Stimulated activated CD4-positive, alpha-beta T cell treated with anti-CD3 and anti-CD28 coated beads, Interleukin-1b, Interleukin-23, amount 100 ng/mL, for 4 hours (primary cell): ENCODE data around the gene AK4.

Experiments
- DNase-seq, 2 donors: peaks; one replicate each; pipeline ENCODE4 v3.0.0-alpha.2; 2020; ENCODE audit warnings: low read depth in 2 of 2

AK4 gene

DNA sequence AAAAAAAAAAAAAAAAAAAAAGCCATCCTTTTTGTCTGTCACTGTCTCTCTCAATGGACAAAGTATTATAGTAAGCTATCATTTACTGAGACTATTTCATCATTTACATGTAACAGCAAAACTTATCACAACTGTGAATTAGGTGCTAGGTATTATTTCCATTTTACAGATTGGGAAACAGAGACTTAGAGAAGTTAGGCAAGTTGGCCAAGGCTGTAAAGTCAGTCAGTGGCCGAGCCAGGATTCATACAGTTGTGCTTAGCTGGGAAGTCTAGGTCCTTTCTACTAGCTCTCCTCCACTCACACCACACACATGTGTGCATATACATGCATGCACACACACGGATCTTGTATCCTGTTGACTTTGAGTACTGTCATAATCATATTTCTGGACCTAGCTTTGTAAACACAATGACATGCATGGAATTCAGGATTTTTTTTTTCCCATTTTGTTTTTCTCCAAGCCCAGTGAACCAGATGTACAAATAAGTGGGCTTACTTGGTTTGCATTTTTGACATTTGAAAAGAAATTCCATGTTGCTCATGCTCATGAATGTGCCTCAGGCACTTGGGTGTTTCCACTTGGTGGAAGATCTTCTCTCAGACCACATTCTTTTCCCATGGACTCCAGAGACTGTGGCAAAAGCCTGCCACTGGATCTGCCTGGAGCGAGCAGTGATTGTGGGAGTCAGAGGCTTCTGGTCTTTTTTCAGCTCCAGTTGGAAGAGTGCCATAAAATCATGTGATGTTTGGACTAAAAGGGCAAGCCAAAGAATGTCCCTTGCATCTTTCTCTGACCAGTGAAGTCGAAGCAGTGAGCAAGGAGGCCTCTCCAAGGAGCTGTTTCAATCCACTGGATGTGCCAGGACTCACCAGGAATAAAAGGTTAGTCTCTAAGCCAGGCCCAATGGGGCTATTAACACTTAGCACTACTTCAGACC is 99.7 kb downstream of the AK4 start:
- no peak for DNase-seq

DNA sequence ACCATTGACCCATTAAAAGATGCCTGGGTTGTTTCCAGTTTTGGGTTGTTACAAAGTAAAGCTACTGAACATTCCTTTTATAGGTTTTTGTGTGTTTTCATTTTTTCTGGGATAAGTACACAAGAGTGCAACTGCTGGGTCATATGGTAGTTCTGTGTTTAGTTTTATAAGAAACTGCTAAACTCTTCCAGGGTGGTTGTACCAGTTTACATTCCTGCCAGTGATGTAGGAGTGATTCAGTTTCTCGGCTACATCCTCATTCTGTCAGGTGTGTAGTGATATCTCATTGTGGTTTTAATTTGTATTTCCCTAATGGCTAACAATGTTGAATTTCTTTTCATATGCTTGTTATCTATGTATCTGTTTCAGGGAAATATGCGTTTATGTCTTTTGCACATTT is 102.8 kb downstream of the AK4 start:
- DNase-seq: no peak

GRCh38 chr1:65253800-65254319 is 105.9 kb downstream of the AK4 start:
- DNase-seq: no peak

GRCh38 chr1:65254320-65255034 is 106.5 kb downstream of the AK4 start:
- DNase-seq: peak; percentile 75 to 83

DNA sequence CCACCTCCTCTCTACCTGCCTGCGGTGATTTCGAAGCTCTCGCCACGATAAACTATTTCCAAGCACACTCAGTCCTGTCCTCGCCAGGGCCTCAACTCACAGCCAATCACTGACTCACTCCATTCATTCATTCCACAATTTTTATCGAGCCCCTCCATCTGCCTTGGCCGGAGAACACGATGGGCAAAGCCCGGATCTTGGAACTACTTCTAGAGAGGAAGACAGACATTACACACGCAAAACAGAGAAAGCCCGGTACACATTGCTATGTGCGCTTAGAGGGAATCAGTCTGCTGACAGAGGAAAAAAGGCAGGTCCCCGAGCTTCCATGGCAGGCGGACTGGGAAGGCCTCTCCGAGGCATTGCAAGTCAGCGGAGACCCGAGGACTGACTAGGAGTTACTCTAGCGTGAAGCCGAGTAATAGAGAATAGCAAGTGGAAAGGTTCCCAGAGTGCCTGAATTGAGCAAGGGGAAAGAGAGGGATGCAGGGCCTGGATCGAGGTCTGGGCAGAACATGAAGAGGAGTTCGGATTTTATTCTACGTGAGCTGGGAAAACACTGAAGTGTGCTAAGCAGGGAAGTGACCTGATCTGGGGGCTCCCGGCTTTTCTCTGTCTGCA is 107.1 kb downstream of the AK4 start:
- peak in 1 of 2 donors; percentile 7 for DNase-seq

DNA sequence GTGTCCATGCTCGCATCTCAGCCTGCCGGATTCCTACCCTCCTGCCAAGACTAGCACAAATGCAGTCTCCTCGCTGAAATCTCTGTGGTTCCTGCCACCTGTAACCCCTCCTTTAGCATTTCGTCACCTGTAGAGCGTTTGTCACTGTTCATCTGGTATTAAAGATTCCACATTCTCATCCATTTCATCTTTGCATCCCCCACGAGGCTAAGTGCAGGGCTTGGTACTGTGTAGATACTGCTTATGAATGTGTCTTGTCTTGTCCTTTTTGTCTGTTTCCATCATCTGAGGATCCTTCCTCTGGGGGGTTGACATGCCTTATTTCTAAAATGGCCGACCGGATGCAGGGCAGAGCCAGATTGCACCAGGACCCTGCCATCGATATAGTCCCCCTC is 107.7 kb downstream of the AK4 start:
- no peak for DNase-seq

- no peak for DNase-seq
These were observed 109.1 kb downstream of the AK4 start for GRCh38 chr1:65256860-65257708.

DNA sequence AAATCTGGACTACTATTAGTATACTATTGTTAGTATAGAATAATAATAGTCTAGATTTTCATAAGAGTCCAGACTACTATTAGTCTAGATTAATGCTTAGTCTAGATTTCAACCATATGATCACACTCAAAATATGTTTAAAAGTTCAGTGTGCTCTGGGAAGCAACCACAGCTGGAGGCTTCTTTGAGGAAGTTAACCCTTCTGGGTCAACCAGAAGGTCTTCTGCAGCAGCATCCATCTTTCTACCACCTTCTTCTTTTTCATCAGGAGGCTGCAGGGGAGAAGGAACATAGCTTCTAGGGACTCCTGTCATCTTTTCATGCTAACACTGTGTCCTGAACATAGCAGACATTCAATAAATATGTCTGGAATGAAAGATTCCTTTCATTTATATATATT is 110.1 kb downstream of the AK4 start:
- no peak for DNase-seq

GRCh38 chr1:65259816-65260215 is 111.8 kb downstream of the AK4 start:
- DNase-seq: no peak

DNA sequence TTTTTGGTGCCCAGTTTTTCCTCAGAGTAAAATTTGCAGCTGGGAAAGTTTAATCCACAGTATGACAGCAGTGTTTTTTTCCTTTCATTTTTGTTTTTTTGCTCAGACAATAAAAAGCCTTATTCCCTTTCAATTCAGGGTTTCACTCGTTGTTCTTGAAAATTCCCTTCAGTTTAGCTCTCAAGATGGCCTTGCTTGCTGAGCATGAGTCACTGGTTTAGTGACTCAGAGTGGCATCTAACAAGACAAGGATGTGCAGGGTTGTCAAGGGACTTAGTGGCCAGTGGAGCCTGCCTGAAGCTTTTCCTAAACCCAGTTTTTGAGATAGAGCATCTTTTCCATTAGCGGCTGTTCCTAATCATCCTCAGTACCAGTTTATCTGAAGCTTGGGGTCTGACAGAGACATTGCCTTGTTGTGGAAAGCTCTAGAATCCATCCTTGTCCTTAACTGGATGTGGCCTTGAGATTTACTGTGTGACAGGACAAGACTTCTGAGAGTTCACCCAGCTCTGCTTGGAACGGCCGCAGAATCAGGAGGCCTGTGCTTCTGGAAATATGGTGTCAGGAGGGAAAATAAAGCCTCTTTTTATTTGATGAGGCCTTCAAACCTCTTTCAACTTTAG is 113.0 kb downstream of the AK4 start:
- no peak for DNase-seq

- DNase-seq: no peak
These were observed 115.3 kb downstream of the AK4 start for GRCh38 chr1:65263286-65263685.

DNA sequence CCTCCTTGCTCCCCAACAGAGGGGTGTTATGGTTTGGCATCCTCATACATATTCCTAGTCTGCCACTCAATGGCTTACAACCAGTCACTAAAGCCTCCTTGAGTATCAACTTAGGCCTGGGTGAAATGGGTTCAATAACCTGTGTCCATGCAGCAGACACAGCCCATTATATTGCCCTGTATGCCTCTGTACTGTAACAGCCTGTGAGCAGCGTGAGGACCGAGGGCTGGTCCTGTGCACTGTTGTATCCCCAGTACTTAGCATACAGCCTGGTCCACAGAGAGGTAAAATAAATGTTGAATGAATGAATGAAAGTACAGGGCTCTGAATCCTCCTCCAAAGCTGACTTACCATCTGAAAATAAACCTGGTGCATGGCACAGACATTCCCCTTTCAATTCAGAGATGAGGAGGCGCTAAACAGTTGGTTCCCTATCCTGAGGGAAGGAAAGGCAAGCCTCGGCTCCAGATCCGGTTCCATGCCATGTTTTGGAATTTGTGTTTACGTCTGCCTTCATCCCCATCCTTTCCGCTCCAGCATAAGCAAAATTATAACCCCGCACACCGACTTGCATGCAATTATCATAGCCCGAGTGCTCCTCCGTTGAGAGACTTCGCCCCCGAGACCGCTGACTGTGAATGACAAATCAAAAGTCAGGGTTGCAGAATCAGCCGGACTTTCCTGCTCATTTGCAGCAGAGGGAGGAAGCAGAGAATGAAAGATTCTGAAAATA is 116.4 kb downstream of the AK4 start:
- DNase-seq: no peak

DNA sequence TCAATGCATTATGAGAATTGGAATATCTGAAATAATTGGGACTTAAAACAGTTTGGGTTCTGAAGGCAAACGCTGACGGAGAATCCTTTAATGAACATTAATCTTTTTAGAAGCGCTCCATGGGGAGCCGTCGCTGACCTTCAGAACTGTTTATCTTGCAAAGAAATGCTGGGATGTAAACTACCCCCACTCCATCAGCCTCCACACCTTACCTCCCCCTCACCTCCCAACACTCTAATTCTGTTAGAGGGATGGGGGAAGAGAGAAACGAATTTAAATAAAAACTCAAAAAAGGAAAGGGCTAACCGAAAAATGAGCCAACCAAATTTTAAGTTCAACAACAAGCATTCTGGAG is 117.3 kb downstream of the AK4 start:
- no peak for DNase-seq

- peak in 1 of 2 donors; percentile 9 for DNase-seq
These were observed 117.8 kb downstream of the AK4 start for GRCh38 chr1:65265651-65266351.

DNA sequence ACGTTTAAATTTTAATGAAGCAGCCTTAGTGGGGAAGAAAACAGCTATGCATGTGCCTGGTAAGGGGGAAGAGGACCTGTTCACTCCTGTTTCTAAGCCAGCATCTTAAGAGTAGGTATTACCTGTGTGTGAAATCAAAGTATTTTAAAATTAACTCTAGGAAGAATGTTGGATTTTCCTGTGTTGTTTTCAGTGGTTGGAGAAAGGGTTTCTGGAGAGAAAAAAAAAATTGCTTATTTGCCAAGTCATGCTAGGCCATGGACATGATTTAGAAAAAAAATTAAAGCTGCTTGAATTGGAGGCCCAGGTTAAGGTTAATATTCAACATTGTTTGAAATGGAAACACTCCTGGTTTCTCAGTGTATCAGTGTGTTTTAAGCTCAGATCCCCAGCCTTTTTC is 118.5 kb downstream of the AK4 start:
- DNase-seq: no peak

GRCh38 chr1:65267271-65267670 is 119.3 kb downstream of the AK4 start:
- DNase-seq: no peak

- no peak for DNase-seq
These were observed 119.7 kb downstream of the AK4 start for GRCh38 chr1:65267683-65268082.

- no peak for DNase-seq
These were observed 121.6 kb downstream of the AK4 start for GRCh38 chr1:65269612-65270011.

DNA sequence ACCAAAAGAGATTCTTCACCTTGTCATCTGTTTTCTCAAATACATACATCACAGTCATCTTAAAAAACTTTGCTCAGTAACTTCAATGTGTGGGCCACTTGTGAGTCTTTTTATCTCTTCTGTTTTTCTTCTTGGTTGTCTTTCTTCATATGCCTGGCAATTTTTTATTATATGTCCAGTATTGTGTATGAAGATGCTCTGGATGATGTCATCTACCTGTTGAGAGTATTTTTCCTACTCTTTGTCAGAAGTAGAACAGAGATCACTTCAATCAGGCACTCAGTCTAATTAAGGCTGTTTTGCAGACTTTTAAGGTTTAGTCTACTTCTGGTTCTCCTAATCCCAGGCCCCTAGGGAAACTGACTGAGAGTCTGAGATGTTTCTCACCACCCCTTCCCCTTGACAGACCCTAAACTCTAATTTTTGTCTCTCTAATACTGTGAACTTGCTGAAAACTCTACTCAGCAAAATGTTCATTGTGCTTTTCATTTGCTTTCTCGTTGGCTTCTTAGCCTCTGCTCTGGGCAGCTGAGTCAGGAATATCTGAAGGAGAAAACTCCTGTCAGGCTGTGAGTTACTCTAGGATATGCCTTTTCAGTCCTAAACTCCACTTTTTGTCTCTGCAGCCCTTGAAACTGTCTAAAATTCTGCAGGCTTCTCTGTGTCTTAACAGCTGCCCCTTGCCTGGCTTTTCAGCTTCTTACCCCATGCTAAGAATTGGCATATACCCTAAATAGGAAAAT is 128.4 kb downstream of the AK4 start:
- no peak for DNase-seq
